CD4-positive, alpha-beta T cell (primary cell): ENCODE results near the gene COL23A1. TPM values are rescaled to one million over a fixed set of nuclear protein-coding genes. Genes with fewer than 3 reads are reported as not detected.

Source experiments
- ATAC-seq: fragments of 200-7000 bp; cut with Tn5 transposase; one replicate; pipeline ENCODE4 v1.10.0; 2022; ENCODE audit warnings: mild to moderate bottlenecking; ENCODE audit not compliant: poor library complexity
- CTCF ChIA-PET: fragments of 350-600 bp; sonication (Branson Sonifier 250); formaldehyde crosslinking; loops from one replicate; lab custom pipeline; 2021; ENCODE audit warnings: antibody characterized with exemption, inconsistent platforms; lab: Charles Lee
- POLR2A ChIA-PET: fragments of 350-600 bp; sonication (Branson Sonifier 250); formaldehyde crosslinking; loops from one replicate; lab custom pipeline; 2021; ENCODE audit warnings: antibody characterized with exemption, inconsistent platforms; lab: Charles Lee
- DNase-seq, 14 experiments: peaks; one replicate each; pipeline ENCODE4 v3.0.0-alpha.2; 2013 to 2020; ENCODE audit warnings: mixed read lengths in 2 of 14
- H3K27ac ChIP-seq, 2 donors: one replicate each; pipeline versions ENCODE4 v1.5.1 to v1.7.0; 2013; ENCODE audit warnings: low read length in 2 of 2, low read depth in 1 of 2, mild to moderate bottlenecking in 1 of 2
- H3K27me3 ChIP-seq, 2 experiments: 1 replicate in 1 of 2; 2 replicates in 1 of 2; pipeline versions ENCODE4 v1.6.1 to v1.7.0; 2013; ENCODE audit warnings: low read length in 2 of 2, control low read depth in 1 of 2, mild to moderate bottlenecking in 1 of 2, moderate library complexity in 1 of 2; ENCODE audit not compliant: insufficient read depth in 2 of 2, control insufficient read depth in 1 of 2
- H3K36me3 ChIP-seq: one replicate; pipeline ENCODE4 v1.6.1; 2013; ENCODE audit warnings: low read length, control low read depth; ENCODE audit not compliant: insufficient read depth
- H3K4me1 ChIP-seq: one replicate; pipeline ENCODE4 v1.6.1; 2013; ENCODE audit warnings: low read length, control low read depth; ENCODE audit not compliant: insufficient read depth
- H3K4me3 ChIP-seq: one replicate; pipeline ENCODE4 v1.5.1; 2013; ENCODE audit warnings: mild to moderate bottlenecking, low read length, moderate library complexity
- H3K9me3 ChIP-seq, 2 experiments: 1 replicate in 1 of 2; 2 replicates in 1 of 2; pipeline versions ENCODE4 v1.6.1 to v1.7.0; 2013; ENCODE audit warnings: low read length in 2 of 2, mild to moderate bottlenecking in 2 of 2, control low read depth in 1 of 2, moderate library complexity in 1 of 2; ENCODE audit not compliant: control insufficient read depth in 1 of 2, insufficient read depth in 1 of 2
- H3K27ac Mint-ChIP-seq: one replicate; pipeline ENCODE4 v1.8.0; 2020; ENCODE audit warnings: mixed read lengths
- H3K27me3 Mint-ChIP-seq: one replicate; pipeline ENCODE4 v1.8.0; 2021; ENCODE audit warnings: mixed read lengths
- H3K36me3 Mint-ChIP-seq: one replicate; pipeline ENCODE4 v1.8.0; 2021; ENCODE audit warnings: low read depth, mixed read lengths
- H3K4me1 Mint-ChIP-seq: one replicate; pipeline ENCODE4 v1.8.0; 2021; ENCODE audit warnings: low read depth, mixed read lengths
- H3K4me3 Mint-ChIP-seq: one replicate; pipeline ENCODE4 v1.8.0; 2020; ENCODE audit warnings: mild to moderate bottlenecking, mixed read lengths
- H3K9me3 Mint-ChIP-seq: one replicate; pipeline ENCODE4 v1.8.0; 2020; ENCODE audit warnings: mixed read lengths
- intact Hi-C, 2 experiments: fragments of 100-400 bp; cut with DNase I in 1 of 2; cut with micrococcal nuclease in 1 of 2; formaldehyde crosslinking; loops; one replicate each; pipeline versions ENCODE4 v1.15.1 to v1.9.0; 2023 to 2025; cut with DNase I, micrococcal nuclease
- total RNA-seq, 174 experiments: library from RNA in 2 of 174; stranded (reverse) in 2 of 174; gene quantifications; one replicate each; pipeline ENCODE4 v1.2.3 and lab custom pipeline; 2021 to 2026
- TF ChIP-seq, protein P1 (sequence below): fragments of 200-600 bp; IDR thresholded peaks from one replicate; pipeline ENCODE4 v1.8.0; 2022; ENCODE audit warnings: antibody characterized with exemption, mild to moderate bottlenecking

Gene COL23A1
- total RNA-seq, 2 experiments from 2014 or later: not detected

DNA sequence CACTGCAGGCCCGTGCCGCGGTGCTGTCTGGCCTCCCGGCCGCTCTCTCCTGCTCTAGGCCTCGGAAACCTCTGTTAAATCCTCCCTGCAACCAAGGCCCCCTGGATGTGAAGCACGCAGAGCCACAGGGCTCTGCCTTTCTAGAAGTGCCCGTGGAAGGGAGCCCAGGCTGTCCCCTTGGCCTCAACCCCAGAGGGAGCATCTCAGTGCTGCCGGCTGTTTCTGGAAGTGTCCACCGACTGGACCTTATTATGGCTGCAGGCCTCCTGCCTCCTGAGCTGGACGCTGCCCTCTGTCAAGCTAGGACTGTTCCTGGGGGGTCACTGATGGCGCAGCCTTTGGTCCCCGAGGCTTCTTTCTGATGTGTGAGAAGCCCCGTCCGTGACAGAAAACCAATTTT, 317.2 kb downstream of the COL23A1 start:
- no peaks in the 10 kb centered on the region for H3K4me1 ChIP-seq
- H3K36me3 ChIP-seq: no peaks in the 10 kb centered on the region
- ATAC-seq (no peak), DNase-seq (no peak)
- POLR2A ChIA-PET: no interaction called here
- H3K9me3 ChIP-seq: peaks cover 0 to 17% of the 10 kb centered on the region in 2 experiments
- Mint-ChIP-seq H3K36me3 (no peaks in the 10 kb centered on the region), H3K9me3 (no peaks in the 10 kb centered on the region), H3K27me3 (peaks cover 4% of the 10 kb centered on the region), H3K4me3 (no peak overlapping the region), H3K4me1 (no peaks in the 10 kb centered on the region), H3K27ac (no peak overlapping the region)
- no peak overlapping the region for H3K27ac ChIP-seq
- no peak overlapping the region for H3K4me3 ChIP-seq
- intact Hi-C loops: no loop called here
- H3K27me3 ChIP-seq: no peaks in the 10 kb centered on the region
- CTCF ChIA-PET: no interaction called here
- TF ChIP-seq, protein P1, sequence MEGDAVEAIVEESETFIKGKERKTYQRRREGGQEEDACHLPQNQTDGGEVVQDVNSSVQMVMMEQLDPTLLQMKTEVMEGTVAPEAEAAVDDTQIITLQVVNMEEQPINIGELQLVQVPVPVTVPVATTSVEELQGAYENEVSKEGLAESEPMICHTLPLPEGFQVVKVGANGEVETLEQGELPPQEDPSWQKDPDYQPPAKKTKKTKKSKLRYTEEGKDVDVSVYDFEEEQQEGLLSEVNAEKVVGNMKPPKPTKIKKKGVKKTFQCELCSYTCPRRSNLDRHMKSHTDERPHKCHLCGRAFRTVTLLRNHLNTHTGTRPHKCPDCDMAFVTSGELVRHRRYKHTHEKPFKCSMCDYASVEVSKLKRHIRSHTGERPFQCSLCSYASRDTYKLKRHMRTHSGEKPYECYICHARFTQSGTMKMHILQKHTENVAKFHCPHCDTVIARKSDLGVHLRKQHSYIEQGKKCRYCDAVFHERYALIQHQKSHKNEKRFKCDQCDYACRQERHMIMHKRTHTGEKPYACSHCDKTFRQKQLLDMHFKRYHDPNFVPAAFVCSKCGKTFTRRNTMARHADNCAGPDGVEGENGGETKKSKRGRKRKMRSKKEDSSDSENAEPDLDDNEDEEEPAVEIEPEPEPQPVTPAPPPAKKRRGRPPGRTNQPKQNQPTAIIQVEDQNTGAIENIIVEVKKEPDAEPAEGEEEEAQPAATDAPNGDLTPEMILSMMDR: no peak

DNA sequence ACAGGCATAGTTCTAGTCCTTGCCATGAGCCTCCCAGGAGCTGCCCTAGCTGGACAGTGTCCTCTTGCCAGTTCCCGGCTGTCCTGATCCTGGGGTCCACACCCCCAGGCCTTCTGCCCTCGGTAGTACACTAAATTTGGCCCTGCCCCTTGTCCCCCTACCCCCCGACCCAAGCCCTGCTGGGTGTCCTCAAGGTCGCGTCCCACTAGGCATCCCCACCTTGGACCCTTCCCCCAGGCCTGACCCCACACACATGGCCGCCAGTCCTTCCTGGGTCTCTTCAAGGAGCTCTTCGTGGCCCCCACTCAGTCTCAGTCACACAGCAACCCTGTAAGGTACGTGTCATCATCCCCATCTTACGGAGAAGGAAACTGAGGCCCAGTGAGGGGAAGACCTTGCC, 317.6 kb downstream of the COL23A1 start:
- intact Hi-C loops: no loop called here
- DNase-seq (no peak), ATAC-seq (no peak)
- Histone ChIP-seq H3K36me3 (no peaks in the 10 kb centered on the region), H3K27ac (no peak overlapping the region), H3K9me3 (peaks cover 0 to 17% of the 10 kb centered on the region in 2 experiments), H3K4me3 (no peak overlapping the region), H3K4me1 (no peaks in the 10 kb centered on the region), H3K27me3 (no peaks in the 10 kb centered on the region)
- ChIA-PET POLR2A (no interaction called here), CTCF (no interaction called here)
- H3K36me3 Mint-ChIP-seq: no peaks in the 10 kb centered on the region
- H3K27ac Mint-ChIP-seq: no peak overlapping the region
- no peaks in the 10 kb centered on the region for H3K4me1 Mint-ChIP-seq
- H3K9me3 Mint-ChIP-seq: no peaks in the 10 kb centered on the region
- peaks cover 2% of the 10 kb centered on the region for H3K27me3 Mint-ChIP-seq
- TF ChIP-seq, protein P1: no peak
- no peak overlapping the region for H3K4me3 Mint-ChIP-seq

DNA sequence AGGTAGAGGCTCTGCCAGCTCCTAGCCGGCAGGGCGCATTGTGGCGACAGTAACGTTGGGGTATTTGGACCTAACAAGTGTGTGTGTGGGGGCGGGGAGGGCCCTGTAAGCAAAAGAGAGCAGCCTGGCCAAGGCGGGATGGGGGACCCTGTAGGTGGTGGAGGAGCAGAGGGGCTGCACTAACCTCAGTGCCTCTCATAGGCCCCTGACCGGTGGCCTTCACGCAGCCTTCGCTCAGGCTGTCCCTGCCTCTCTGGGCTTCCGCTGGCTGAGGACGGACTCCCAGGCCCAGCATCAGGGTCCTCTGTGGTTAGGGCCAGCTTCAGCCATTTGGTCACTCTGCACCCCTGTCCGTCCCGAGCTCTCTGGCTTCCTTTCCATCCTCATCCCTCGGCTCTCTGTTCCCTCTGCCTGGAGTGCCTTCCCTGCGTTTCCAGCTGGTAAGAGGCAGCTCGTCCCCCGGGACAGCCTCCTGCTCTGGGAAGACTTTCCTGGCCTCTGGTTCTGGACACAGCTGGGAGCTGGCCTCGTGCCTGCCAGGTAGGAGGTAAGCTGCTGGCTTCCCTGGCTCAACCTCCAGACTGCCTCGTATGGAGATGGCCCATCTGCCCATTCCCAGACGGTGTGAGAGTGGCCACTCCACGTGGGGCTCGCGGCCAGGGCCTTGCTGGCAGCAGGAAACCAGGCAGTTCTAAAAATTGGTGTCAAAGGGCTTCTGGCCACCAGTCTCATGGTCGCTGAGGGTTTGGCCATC, 318.3 kb downstream of the COL23A1 start:
- no peak overlapping the region for H3K27ac Mint-ChIP-seq
- POLR2A ChIA-PET: no interaction called here
- no peaks in the 10 kb centered on the region for H3K36me3 ChIP-seq

More for the DNA sequence above, 318.3 kb downstream of the COL23A1 start:
- CTCF ChIA-PET: no interaction called here
- Histone ChIP-seq H3K27me3 (no peaks in the 10 kb centered on the region), H3K9me3 (peaks cover 0 to 17% of the 10 kb centered on the region in 2 experiments), H3K4me1 (no peaks in the 10 kb centered on the region), H3K27ac (no peak overlapping the region), H3K4me3 (no peak overlapping the region)
- Mint-ChIP-seq H3K9me3 (no peaks in the 10 kb centered on the region), H3K36me3 (no peaks in the 10 kb centered on the region), H3K4me3 (no peak overlapping the region), H3K4me1 (no peaks in the 10 kb centered on the region), H3K27me3 (no peaks in the 10 kb centered on the region)
- TF ChIP-seq, protein P1: no peak
- DNase-seq (no peak), ATAC-seq (no peak)
- intact Hi-C loops: no loop called here
